GM12878 (cell line): ENCODE measurements around the gene TOP1. TPM values are rescaled to one million over a fixed set of nuclear protein-coding genes. Genes with fewer than 3 reads are reported as not detected.

ENCODE experiments used
- ATAC-seq: fragments of 200-7000 bp; cut with Tn5 transposase; 3 replicates; pipeline ENCODE4 v1.9.1; 2020; ENCODE audit warnings: mild to moderate bottlenecking, moderate library complexity
- BruUV-seq: library from RNA; stranded (reverse); fragments of 400-500 nt; replicated peaks from 2 replicates; lab custom pipeline; 2021; lab: Mats Ljungman, UMichigan
- CTCF ChIA-PET: fragments of 300-600 bp; sonication (Branson Sonifier 250); formaldehyde crosslinking; extraction: SDS; loops from one replicate; lab custom pipeline; 2021; ENCODE audit warnings: inconsistent platforms; lab: Yijun Ruan, JAX
- POLR2A ChIA-PET: fragments of 350-600 bp; formaldehyde crosslinking; extraction: SDS; loops from one replicate; lab custom pipeline; 2021; ENCODE audit warnings: inconsistent platforms; lab: Charles Lee
- RAD21 ChIA-PET: fragments of 300-600 bp; sonication (Branson Sonifier 250); formaldehyde crosslinking; loops from one replicate; lab custom pipeline; 2023; ENCODE audit warnings: antibody characterized with exemption; ENCODE audit not compliant: unreplicated experiment; lab: Charles Lee
- SMC1A ChIA-PET: fragments of 300-600 bp; sonication (Branson Sonifier 250); formaldehyde crosslinking; loops from one replicate; lab custom pipeline; 2023; ENCODE audit not compliant: unreplicated experiment, uncharacterized antibody; lab: Charles Lee
- DNase-seq: peaks from one replicate; pipeline ENCODE4 v3.0.0-alpha.2; 2011; ENCODE audit warnings: low read depth, low spot score
- FAIRE-seq: peaks from 3 replicates; lab custom pipeline; 2011; peaks lifted over from hg19 to GRCh38; lab: Jason Lieb, UNC
- H2AFZ ChIP-seq: 2 replicates; pipeline ENCODE4 v1.6.0; 2011; ENCODE audit warnings: low read depth, low read length, control low read depth; ENCODE audit not compliant: control insufficient read depth
- H3K27ac ChIP-seq: 2 replicates; pipeline ENCODE4 v1.5.1; 2011; ENCODE audit warnings: control low read depth; ENCODE audit not compliant: control insufficient read depth, insufficient read depth
- H3K27me3 ChIP-seq, 2 experiments: replicated peaks in 1 of 2; 2 replicates each; pipeline versions ENCODE4 v1.6.0 to v1.6.1; 2011; ENCODE audit warnings: low read length in 1 of 2; ENCODE audit not compliant: control insufficient read depth in 2 of 2, insufficient read depth in 2 of 2
- H3K36me3 ChIP-seq, 2 experiments: 2 replicates each; pipeline ENCODE4 v1.5.1; 2011; ENCODE audit warnings: low read length in 1 of 2; ENCODE audit not compliant: control insufficient read depth in 2 of 2, insufficient read depth in 2 of 2
- H3K4me1 ChIP-seq: 2 replicates; pipeline ENCODE4 v1.6.1; 2011; ENCODE audit warnings: mild to moderate bottlenecking, low read length, moderate library complexity, mixed read lengths; ENCODE audit not compliant: control insufficient read depth, insufficient read depth
- H3K4me2 ChIP-seq: 2 replicates; pipeline ENCODE4 v1.6.0; 2011; ENCODE audit warnings: control low read depth; ENCODE audit not compliant: control insufficient read depth, insufficient read depth
- H3K4me3 ChIP-seq: fragments of 200-600 bp; sonication (generic); 2 replicates; pipeline ENCODE4 v1.5.1; 2016
- H3K79me2 ChIP-seq: 2 replicates; pipeline ENCODE4 v1.6.0; 2011; ENCODE audit warnings: low read length; ENCODE audit not compliant: control insufficient read depth, insufficient read depth
- H3K9ac ChIP-seq: 2 replicates; pipeline ENCODE4 v1.8.0; 2011; ENCODE audit warnings: low read length, control low read depth, mixed read lengths; ENCODE audit not compliant: control insufficient read depth, insufficient read depth
- H3K9me3 ChIP-seq: replicated peaks from 3 replicates; pipeline ENCODE4 v1.5.1; 2011; ENCODE audit warnings: mild to moderate bottlenecking, low read length; ENCODE audit not compliant: control insufficient read depth, insufficient read depth
- H4K20me1 ChIP-seq: 2 replicates; pipeline ENCODE4 v1.6.0; 2011; ENCODE audit not compliant: control insufficient read depth, insufficient read depth
- MEF2A ChIP-seq: IDR thresholded peaks from 2 replicates; pipeline ENCODE4 v1.6.1; 2011; ENCODE audit warnings: low read depth, mild to moderate bottlenecking, low read length, moderate library complexity; ENCODE audit not compliant: insufficient read depth
- NFIC ChIP-seq: IDR thresholded peaks from 2 replicates; pipeline ENCODE4 v1.6.1; 2012; ENCODE audit warnings: low read depth, mild to moderate bottlenecking, inconsistent platforms, low read length, moderate library complexity
- RELB ChIP-seq: fragments of 450-650 bp; IDR thresholded peaks from 2 replicates; pipeline ENCODE4 v1.6.1; 2017; ENCODE audit warnings: low read depth, mild to moderate bottlenecking, moderate library complexity
- STAT3 ChIP-seq: IDR thresholded peaks from 2 replicates; pipeline ENCODE4 v1.6.1; 2011; ENCODE audit warnings: low read depth, low read length, improper control_type of control experiment
- TAF1 ChIP-seq: IDR thresholded peaks from 2 replicates; pipeline ENCODE4 v1.6.1; 2011; ENCODE audit warnings: mild to moderate bottlenecking, low read depth, low read length, borderline replicate concordance
- WGBS: methylation state at CpG from one replicate; pipeline ENCODE4 v1.1.6; 2016; ENCODE audit warnings: low lambda C conversion rate; ENCODE audit not compliant: insufficient replicate concordance, insufficient coverage; ENCODE audit errors: missing lambda C conversion rate; 5-methylcytosine and 5-hydroxymethylcytosine counted together
- in situ Hi-C: fragments of 300-500 bp; cut with MboI; formaldehyde crosslinking; loops from 9 replicates; pipeline ENCODE4 v1.14.3; 2018; ENCODE audit warnings: mixed read lengths
- intact Hi-C: fragments of 100-400 bp; cut with micrococcal nuclease; formaldehyde crosslinking; loops from one replicate; pipeline ENCODE4 v1.14.2; 2022; ENCODE audit not compliant: unreplicated experiment
- polyA plus RNA-seq, 11 experiments: library from polyadenylated mRNA; depleted of rRNA in 4 of 11; unstranded in 6 of 11; stranded (reverse) in 5 of 11; fragments of >200 nt; fragmentation: Nextera tagmentation in 4 of 11; fragmentation: Illumina TruSeq in 1 of 11; extraction: Ambion mirVana in 4 of 11; extraction: Trizol in 1 of 11; gene quantifications; 1 replicate in 1 of 11; 2 replicates in 10 of 11; pipeline versions ENCODE4 v1.2.1 to v1.2.3, GENCODE V29; 2011 to 2016; ENCODE audit warnings: inconsistent platforms in 2 of 11, missing spikeins in 2 of 11, low read depth in 1 of 11
- total RNA-seq, 4 experiments: library from RNA; depleted of rRNA in 3 of 4; stranded (reverse); fragments of >200 nt in 3 of 4; fragmentation: Illumina TruSeq in 1 of 4; extraction: Trizol in 1 of 4; gene quantifications; 2 replicates each; pipeline versions ENCODE4 v1.2.1 to v1.2.3, GENCODE V29; 2013 to 2021
- TF ChIP-seq, protein P1 (sequence below): fragments of 450-650 bp; IDR thresholded peaks from 2 replicates; pipeline ENCODE4 v1.6.1; 2017; ENCODE audit warnings: mild to moderate bottlenecking, moderate library complexity
- TF ChIP-seq, protein P2 (sequence below): fragments of 150-350 bp; IDR thresholded peaks from 2 replicates; pipeline ENCODE4 v1.6.1; 2016; ENCODE audit warnings: low read depth, low read length
- TF ChIP-seq, protein P3 (sequence below): fragments of 450-650 bp; IDR thresholded peaks from 2 replicates; pipeline ENCODE4 v1.6.1; 2017; ENCODE audit warnings: mild to moderate bottlenecking

Gene TOP1
- total and polyA plus RNA-seq, 10 of the 15 experiments (the other 5 are each of a cell fraction or from before 2014, with no cell fraction given): 21.5 to 128 (median 47.3) TPM

- Histone ChIP-seq H3K4me3 (no peak overlapping the region), H2AFZ (no peak overlapping the region), H4K20me1 (no peaks in the 10 kb centered on the region), H3K9me3 (no peaks in the 10 kb centered on the region; the same call in 2 of the 3 replicates), H3K9ac (no peak overlapping the region), H3K79me2 (no peaks in the 10 kb centered on the region), H3K4me2 (no peak overlapping the region), H3K4me1 (peaks cover 20% of the 10 kb centered on the region), H3K27ac (no peak overlapping the region), H3K27me3 (no peaks in the 10 kb centered on the region), H3K36me3 (no peaks in the 10 kb centered on the region)
- BruUV-seq: no TSS peak
- no peak for FAIRE-seq
- no peak for ATAC-seq
- 58% methylated on average over 4 of the region's 4 CpGs for WGBS
- intact Hi-C loops (no loop called here), in situ Hi-C loops (no loop called here)
- SMC1A ChIA-PET: interaction anchor here (0.6 to 3.9 kb wide), 5 partner anchors 8 to 40 kb away, joined by 3 to 25 read pairs (median 4); no protein-coding TSS in a partner anchor
- DNase-seq: no peak
- RAD21 ChIA-PET: interaction anchor here (1.5 kb wide), 1 partner anchor 10 kb away, joined by 3 read pairs; no protein-coding TSS in a partner anchor
- POLR2A ChIA-PET: interaction anchor here (1.1 to 2.0 kb wide), 2 partner anchors 9 to 10 kb away, joined by 3 to 6 read pairs; no protein-coding TSS in a partner anchor
- CTCF ChIA-PET: interaction anchor here (1.5 to 1.6 kb wide), 3 partner anchors 8 to 11 kb away, joined by 3 to 6 read pairs (median 4); no protein-coding TSS in a partner anchor
- TF ChIP-seq STAT3 (no peak), NFIC (no peak), RELB (no peak), TAF1 (no peak), MEF2A (no peak)
- TF ChIP-seq, protein P1, sequence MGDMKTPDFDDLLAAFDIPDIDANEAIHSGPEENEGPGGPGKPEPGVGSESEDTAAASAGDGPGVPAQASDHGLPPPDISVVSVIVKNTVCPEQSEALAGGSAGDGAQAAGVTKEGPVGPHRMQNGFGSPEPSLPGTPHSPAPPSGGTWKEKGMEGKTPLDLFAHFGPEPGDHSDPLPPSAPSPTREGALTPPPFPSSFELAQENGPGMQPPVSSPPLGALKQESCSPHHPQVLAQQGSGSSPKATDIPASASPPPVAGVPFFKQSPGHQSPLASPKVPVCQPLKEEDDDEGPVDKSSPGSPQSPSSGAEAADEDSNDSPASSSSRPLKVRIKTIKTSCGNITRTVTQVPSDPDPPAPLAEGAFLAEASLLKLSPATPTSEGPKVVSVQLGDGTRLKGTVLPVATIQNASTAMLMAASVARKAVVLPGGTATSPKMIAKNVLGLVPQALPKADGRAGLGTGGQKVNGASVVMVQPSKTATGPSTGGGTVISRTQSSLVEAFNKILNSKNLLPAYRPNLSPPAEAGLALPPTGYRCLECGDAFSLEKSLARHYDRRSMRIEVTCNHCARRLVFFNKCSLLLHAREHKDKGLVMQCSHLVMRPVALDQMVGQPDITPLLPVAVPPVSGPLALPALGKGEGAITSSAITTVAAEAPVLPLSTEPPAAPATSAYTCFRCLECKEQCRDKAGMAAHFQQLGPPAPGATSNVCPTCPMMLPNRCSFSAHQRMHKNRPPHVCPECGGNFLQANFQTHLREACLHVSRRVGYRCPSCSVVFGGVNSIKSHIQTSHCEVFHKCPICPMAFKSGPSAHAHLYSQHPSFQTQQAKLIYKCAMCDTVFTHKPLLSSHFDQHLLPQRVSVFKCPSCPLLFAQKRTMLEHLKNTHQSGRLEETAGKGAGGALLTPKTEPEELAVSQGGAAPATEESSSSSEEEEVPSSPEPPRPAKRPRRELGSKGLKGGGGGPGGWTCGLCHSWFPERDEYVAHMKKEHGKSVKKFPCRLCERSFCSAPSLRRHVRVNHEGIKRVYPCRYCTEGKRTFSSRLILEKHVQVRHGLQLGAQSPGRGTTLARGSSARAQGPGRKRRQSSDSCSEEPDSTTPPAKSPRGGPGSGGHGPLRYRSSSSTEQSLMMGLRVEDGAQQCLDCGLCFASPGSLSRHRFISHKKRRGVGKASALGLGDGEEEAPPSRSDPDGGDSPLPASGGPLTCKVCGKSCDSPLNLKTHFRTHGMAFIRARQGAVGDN: no peak
- TF ChIP-seq, protein P2, sequence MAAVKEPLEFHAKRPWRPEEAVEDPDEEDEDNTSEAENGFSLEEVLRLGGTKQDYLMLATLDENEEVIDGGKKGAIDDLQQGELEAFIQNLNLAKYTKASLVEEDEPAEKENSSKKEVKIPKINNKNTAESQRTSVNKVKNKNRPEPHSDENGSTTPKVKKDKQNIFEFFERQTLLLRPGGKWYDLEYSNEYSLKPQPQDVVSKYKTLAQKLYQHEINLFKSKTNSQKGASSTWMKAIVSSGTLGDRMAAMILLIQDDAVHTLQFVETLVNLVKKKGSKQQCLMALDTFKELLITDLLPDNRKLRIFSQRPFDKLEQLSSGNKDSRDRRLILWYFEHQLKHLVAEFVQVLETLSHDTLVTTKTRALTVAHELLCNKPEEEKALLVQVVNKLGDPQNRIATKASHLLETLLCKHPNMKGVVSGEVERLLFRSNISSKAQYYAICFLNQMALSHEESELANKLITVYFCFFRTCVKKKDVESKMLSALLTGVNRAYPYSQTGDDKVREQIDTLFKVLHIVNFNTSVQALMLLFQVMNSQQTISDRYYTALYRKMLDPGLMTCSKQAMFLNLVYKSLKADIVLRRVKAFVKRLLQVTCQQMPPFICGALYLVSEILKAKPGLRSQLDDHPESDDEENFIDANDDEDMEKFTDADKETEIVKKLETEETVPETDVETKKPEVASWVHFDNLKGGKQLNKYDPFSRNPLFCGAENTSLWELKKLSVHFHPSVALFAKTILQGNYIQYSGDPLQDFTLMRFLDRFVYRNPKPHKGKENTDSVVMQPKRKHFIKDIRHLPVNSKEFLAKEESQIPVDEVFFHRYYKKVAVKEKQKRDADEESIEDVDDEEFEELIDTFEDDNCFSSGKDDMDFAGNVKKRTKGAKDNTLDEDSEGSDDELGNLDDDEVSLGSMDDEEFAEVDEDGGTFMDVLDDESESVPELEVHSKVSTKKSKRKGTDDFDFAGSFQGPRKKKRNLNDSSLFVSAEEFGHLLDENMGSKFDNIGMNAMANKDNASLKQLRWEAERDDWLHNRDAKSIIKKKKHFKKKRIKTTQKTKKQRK: no peak
- TF ChIP-seq, protein P3, sequence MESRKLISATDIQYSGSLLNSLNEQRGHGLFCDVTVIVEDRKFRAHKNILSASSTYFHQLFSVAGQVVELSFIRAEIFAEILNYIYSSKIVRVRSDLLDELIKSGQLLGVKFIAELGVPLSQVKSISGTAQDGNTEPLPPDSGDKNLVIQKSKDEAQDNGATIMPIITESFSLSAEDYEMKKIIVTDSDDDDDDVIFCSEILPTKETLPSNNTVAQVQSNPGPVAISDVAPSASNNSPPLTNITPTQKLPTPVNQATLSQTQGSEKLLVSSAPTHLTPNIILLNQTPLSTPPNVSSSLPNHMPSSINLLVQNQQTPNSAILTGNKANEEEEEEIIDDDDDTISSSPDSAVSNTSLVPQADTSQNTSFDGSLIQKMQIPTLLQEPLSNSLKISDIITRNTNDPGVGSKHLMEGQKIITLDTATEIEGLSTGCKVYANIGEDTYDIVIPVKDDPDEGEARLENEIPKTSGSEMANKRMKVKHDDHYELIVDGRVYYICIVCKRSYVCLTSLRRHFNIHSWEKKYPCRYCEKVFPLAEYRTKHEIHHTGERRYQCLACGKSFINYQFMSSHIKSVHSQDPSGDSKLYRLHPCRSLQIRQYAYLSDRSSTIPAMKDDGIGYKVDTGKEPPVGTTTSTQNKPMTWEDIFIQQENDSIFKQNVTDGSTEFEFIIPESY: no peak
Observed at GRCh38 chr20:41001497-41001896, 27.1 kb upstream of the TOP1 start.
